ENCODE results near the gene GLYATL3.
A peak's percentile ranks its signal among the peaks of the same experiment; 100 is the strongest.

- no peak for TF ChIP-seq POLR2A (IDR thresholded peaks at IDR 0.05; ENCODE audit: low read depth, low read length)
- TF ChIP-seq NRF1 (conservative IDR thresholded peaks at IDR 0.05; ENCODE audit: low read depth, low read length): no peak
- TF ChIP-seq, protein P1, sequence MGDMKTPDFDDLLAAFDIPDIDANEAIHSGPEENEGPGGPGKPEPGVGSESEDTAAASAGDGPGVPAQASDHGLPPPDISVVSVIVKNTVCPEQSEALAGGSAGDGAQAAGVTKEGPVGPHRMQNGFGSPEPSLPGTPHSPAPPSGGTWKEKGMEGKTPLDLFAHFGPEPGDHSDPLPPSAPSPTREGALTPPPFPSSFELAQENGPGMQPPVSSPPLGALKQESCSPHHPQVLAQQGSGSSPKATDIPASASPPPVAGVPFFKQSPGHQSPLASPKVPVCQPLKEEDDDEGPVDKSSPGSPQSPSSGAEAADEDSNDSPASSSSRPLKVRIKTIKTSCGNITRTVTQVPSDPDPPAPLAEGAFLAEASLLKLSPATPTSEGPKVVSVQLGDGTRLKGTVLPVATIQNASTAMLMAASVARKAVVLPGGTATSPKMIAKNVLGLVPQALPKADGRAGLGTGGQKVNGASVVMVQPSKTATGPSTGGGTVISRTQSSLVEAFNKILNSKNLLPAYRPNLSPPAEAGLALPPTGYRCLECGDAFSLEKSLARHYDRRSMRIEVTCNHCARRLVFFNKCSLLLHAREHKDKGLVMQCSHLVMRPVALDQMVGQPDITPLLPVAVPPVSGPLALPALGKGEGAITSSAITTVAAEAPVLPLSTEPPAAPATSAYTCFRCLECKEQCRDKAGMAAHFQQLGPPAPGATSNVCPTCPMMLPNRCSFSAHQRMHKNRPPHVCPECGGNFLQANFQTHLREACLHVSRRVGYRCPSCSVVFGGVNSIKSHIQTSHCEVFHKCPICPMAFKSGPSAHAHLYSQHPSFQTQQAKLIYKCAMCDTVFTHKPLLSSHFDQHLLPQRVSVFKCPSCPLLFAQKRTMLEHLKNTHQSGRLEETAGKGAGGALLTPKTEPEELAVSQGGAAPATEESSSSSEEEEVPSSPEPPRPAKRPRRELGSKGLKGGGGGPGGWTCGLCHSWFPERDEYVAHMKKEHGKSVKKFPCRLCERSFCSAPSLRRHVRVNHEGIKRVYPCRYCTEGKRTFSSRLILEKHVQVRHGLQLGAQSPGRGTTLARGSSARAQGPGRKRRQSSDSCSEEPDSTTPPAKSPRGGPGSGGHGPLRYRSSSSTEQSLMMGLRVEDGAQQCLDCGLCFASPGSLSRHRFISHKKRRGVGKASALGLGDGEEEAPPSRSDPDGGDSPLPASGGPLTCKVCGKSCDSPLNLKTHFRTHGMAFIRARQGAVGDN (IDR thresholded peaks at IDR 0.05): no peak
- peak; percentile 62 to 93 (median 81); a peak in 5 of 6 replicates for TF ChIP-seq CTCF (IDR thresholded peaks at IDR 0.05 in 2 of 3, conservative IDR thresholded peaks at IDR 0.05 in 1 of 3; ENCODE audit: control insufficient read depth in 2 of 3, extremely low read depth in 1 of 3, insufficient read depth in 1 of 3, low read depth in 3 of 3, low read length in 3 of 3)
- no peak for TF ChIP-seq RUNX3 (IDR thresholded peaks at IDR 0.05; ENCODE audit: low read length)
- no peak for TF ChIP-seq E2F4 (IDR thresholded peaks at IDR 0.05; ENCODE audit: low read depth, low read length)
- no peak for TF ChIP-seq POLR2AphosphoS5 (IDR thresholded peaks at IDR 0.05; ENCODE audit: low read length)
- no peak for TF ChIP-seq EGR1 (IDR thresholded peaks at IDR 0.05; ENCODE audit: borderline replicate concordance in 1 of 2, low read depth in 2 of 2, low read length in 2 of 2)
- no peak for TF ChIP-seq CREB1 (IDR thresholded peaks at IDR 0.05; ENCODE audit: low read depth)
- TF ChIP-seq CHD2 (IDR thresholded peaks at IDR 0.05; ENCODE audit: borderline replicate concordance, low read depth, low read length): no peak
- TF ChIP-seq FOXM1 (IDR thresholded peaks at IDR 0.05; ENCODE audit: low read depth, low read length): no peak
Observed at GRCh38 chr6:49531774-49532569, 32.2 kb downstream of the GLYATL3 start.
